IPS-18a (cell line): ENCODE data around the gene ZEB2.

Experiments
- H3K27ac ChIP-seq: one replicate; pipeline ENCODE4 v1.5.1; 2013; ENCODE audit warnings: low read length
- H3K27me3 ChIP-seq: one replicate; pipeline ENCODE4 v1.6.1; 2013; ENCODE audit warnings: mild to moderate bottlenecking, low read length; ENCODE audit not compliant: control insufficient read depth, insufficient read depth
- H3K36me3 ChIP-seq: one replicate; pipeline ENCODE4 v1.6.1; 2013; ENCODE audit warnings: low read depth, low read length; ENCODE audit not compliant: control insufficient read depth
- H3K4me1 ChIP-seq: one replicate; pipeline ENCODE4 v1.6.1; 2013; ENCODE audit warnings: low read depth, low read length; ENCODE audit not compliant: control insufficient read depth
- H3K4me3 ChIP-seq: one replicate; pipeline ENCODE4 v1.5.1; 2013; ENCODE audit warnings: low read length
- H3K9ac ChIP-seq: one replicate; pipeline ENCODE4 v1.6.1; 2013; ENCODE audit warnings: mild to moderate bottlenecking, low read length, moderate library complexity
- H3K9me3 ChIP-seq: one replicate; pipeline ENCODE4 v1.6.1; 2013; ENCODE audit warnings: low read depth, low read length; ENCODE audit not compliant: control insufficient read depth

ZEB2 gene

GRCh38 chr2:144381716-144382115 is 138.2 kb downstream of the ZEB2 start:
- no peak overlapping the region for H3K9ac ChIP-seq
- no peaks in the 10 kb centered on the region for H3K9me3 ChIP-seq
- no peak overlapping the region for H3K4me3 ChIP-seq
- no peak overlapping the region for H3K27ac ChIP-seq
- H3K36me3 ChIP-seq = no peaks in the 10 kb centered on the region
- no peaks in the 10 kb centered on the region for H3K27me3 ChIP-seq
- H3K4me1 ChIP-seq = no peaks in the 10 kb centered on the region

GRCh38 chr2:144379851-144380311 is 140.0 kb downstream of the ZEB2 start:
- H3K4me3 ChIP-seq = no peak overlapping the region
- no peak overlapping the region for H3K9ac ChIP-seq
- H3K27ac ChIP-seq = no peak overlapping the region
- H3K4me1 ChIP-seq = no peaks in the 10 kb centered on the region
- no peaks in the 10 kb centered on the region for H3K27me3 ChIP-seq
- no peaks in the 10 kb centered on the region for H3K36me3 ChIP-seq
- H3K9me3 ChIP-seq = no peaks in the 10 kb centered on the region

GRCh38 chr2:144378551-144378950 is 141.4 kb downstream of the ZEB2 start:
- Histone ChIP-seq H3K4me1 (no peaks in the 10 kb centered on the region), H3K27ac (no peak overlapping the region), H3K4me3 (no peak overlapping the region), H3K36me3 (no peaks in the 10 kb centered on the region), H3K9ac (no peak overlapping the region), H3K9me3 (no peaks in the 10 kb centered on the region), H3K27me3 (no peaks in the 10 kb centered on the region)

DNA sequence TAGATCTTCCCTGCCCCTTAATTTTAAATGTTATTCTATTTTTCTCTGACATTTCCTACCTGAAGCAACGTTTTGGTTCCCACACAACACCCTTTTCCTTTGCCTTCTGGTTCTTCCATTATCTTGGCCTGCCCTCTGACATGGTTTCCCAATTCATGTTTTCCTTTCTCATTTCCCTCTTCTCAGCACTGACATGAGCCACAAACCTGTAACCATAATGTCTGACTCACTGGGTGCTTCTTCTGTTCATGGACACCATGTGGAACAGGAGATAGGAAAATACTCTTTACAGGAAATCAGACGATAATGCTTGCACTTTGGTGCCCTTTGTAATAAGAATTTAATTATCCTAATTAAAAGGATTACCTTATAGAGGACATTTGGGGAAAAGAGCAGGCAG is 142.0 kb downstream of the ZEB2 start:
- Histone ChIP-seq H3K9me3 (no peaks in the 10 kb centered on the region), H3K4me3 (no peak overlapping the region), H3K9ac (no peak overlapping the region), H3K4me1 (no peaks in the 10 kb centered on the region), H3K36me3 (no peaks in the 10 kb centered on the region), H3K27ac (no peak overlapping the region), H3K27me3 (no peaks in the 10 kb centered on the region)

DNA sequence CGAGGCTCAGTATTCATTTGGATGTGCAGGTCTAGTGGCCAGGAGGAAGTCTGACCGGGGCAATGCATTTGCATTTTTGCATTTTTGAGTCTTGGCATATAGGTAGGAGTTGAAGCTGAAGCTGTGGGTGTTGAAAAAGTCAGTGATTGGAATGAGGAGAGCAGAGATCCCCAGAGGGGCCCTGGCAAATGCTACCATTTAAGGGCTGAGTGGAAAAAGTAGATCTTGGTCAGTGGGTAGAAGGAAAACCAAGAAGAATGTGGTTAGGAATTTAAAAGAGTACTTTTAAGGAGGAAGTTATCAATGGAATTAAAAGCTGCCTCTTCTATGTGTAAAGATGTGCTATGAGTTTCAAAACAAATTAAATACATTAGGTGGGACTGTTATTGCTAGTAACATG is 143.0 kb downstream of the ZEB2 start:
- no peaks in the 10 kb centered on the region for H3K9me3 ChIP-seq
- no peak overlapping the region for H3K4me3 ChIP-seq
- H3K27ac ChIP-seq = no peak overlapping the region
- peaks cover 5% of the 10 kb centered on the region for H3K4me1 ChIP-seq
- no peaks in the 10 kb centered on the region for H3K27me3 ChIP-seq
- no peaks in the 10 kb centered on the region for H3K36me3 ChIP-seq
- no peak overlapping the region for H3K9ac ChIP-seq

DNA sequence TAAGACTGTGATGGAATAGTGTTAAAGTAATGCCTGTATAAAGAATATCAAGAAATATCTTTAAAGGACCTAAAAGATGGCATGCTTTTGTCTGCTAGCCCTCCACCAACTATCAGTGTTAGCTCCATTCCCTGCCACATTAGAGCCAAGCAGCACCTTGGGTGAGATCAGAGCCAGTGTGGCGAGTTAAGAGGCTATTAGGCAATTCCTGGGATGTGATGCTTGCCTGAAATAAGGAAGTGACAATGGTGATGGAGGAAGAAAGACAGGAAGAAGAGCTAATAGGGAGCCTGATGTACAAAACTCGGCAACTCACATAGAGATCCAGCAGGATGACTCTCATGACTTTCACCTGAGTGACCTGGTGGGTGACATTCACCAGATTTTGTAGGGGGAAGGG is 143.5 kb downstream of the ZEB2 start:
- Histone ChIP-seq H3K27ac (no peak overlapping the region), H3K4me1 (peaks cover 5% of the 10 kb centered on the region), H3K9me3 (no peaks in the 10 kb centered on the region), H3K9ac (no peak overlapping the region), H3K27me3 (no peaks in the 10 kb centered on the region), H3K4me3 (no peak overlapping the region), H3K36me3 (no peaks in the 10 kb centered on the region)

- no peak overlapping the region for H3K9ac ChIP-seq
- no peak overlapping the region for H3K27ac ChIP-seq
- no peaks in the 10 kb centered on the region for H3K36me3 ChIP-seq
- H3K27me3 ChIP-seq = no peaks in the 10 kb centered on the region
- peaks cover 10% of the 10 kb centered on the region for H3K4me1 ChIP-seq
- H3K9me3 ChIP-seq = no peaks in the 10 kb centered on the region
- no peak overlapping the region for H3K4me3 ChIP-seq
These were observed 145.7 kb downstream of the ZEB2 start for GRCh38 chr2:144374163-144374661.

GRCh38 chr2:144372410-144373080 is 147.4 kb downstream of the ZEB2 start:
- Histone ChIP-seq H3K9me3 (no peaks in the 10 kb centered on the region), H3K36me3 (no peaks in the 10 kb centered on the region), H3K4me3 (no peak overlapping the region), H3K27ac (no peak overlapping the region), H3K4me1 (peaks cover 10% of the 10 kb centered on the region), H3K27me3 (no peaks in the 10 kb centered on the region), H3K9ac (no peak overlapping the region)

DNA sequence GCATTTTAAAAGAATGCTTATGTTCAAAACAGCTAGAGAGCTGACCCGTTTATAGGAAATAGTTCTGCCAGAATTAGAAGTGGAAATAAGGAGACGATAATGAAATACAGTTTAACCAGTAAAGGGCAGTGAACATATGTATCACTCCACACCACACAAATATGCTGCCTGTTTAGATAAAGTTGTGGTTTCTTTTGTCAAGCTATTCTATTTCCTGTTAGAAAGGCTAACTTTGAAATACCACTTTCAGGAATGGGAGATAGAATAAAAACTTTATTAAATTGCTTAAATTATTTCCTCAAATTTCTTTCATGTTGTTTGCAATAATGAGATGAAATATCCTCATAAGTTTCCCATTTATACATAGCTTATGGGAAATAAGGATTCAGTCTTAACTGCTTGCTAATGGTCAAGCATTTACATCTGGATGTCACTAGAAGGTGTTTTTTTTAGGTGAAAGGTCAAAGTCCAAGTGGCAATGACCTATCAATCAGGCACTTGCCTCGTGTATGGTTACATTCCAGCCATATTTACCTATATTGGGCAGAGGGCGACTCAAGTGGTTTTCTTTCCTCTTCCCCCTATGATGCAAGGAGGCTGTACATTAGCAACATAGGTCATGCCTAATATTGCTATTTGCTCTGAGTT is 148.9 kb downstream of the ZEB2 start:
- Histone ChIP-seq H3K4me1 (peaks cover 10% of the 10 kb centered on the region), H3K9ac (no peak overlapping the region), H3K4me3 (no peak overlapping the region)

DNA sequence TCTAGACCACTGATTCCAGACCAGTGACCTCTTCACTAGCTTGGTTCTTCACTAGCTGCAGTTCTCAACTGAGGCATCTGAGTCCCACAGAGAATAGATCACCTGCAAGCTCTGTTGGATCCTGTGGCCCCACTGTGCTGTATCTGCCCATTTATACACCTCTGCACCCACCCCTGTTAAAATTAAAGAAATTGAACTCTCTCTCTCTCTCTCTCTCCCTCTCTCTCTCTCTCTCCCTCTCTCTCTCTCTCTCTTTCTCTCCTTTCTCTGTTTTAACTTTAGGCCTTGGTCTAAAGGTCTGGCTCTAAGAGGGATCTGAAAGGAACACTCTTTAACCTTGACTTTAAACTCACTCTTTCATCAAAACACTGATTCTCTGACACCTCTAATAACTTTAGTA is 150.5 kb downstream of the ZEB2 start:
- Histone ChIP-seq H3K27ac (no peak overlapping the region), H3K9ac (no peak overlapping the region), H3K36me3 (no peaks in the 10 kb centered on the region), H3K27me3 (no peaks in the 10 kb centered on the region), H3K4me1 (peaks cover 10% of the 10 kb centered on the region), H3K9me3 (no peaks in the 10 kb centered on the region), H3K4me3 (no peak overlapping the region)

More for the DNA sequence above, 148.9 kb downstream of the ZEB2 start:
- Histone ChIP-seq H3K36me3 (no peaks in the 10 kb centered on the region), H3K27ac (no peak overlapping the region), H3K9me3 (no peaks in the 10 kb centered on the region), H3K27me3 (no peaks in the 10 kb centered on the region)

DNA sequence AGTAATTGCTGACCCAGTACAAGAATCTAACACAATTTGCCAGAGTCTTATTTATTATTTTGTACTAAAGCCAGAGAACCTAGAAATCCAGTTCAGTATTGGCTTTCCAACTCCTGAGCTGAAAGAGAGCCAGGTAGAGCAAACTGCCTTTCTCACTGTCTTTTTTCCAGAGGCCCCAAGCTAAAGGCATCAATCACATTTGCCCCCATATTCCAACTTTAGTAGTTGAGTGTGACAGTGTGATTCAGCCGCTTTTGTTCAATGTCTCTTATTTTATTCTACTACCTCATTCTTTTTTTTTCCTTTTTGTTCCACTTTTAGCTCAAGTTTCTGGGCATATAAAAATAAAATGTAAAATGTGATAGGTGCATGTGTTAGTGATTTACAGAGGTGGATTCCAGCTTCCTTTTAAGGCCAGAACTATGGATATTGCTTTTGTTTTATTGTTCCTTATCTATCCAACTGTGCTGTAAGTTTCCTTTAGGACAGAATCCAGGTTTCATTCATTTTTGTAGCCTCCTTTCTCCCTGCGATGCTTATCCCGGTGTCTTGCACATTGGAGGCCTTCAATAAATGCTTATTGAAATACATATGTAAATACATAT is 153.0 kb downstream of the ZEB2 start:
- H3K9me3 ChIP-seq = no peaks in the 10 kb centered on the region
- peaks cover 5% of the 10 kb centered on the region for H3K4me1 ChIP-seq
- no peak overlapping the region for H3K27ac ChIP-seq
- no peaks in the 10 kb centered on the region for H3K27me3 ChIP-seq
- no peaks in the 10 kb centered on the region for H3K36me3 ChIP-seq
- H3K9ac ChIP-seq = no peak overlapping the region
- H3K4me3 ChIP-seq = no peak overlapping the region
